Body of pancreas (tissue), 4 donors: Measurements from ENCODE around the gene TEX53. TPM values are rescaled to one million over a fixed set of nuclear protein-coding genes. Genes with fewer than 3 reads are reported as not detected.

Experiments used
- ATAC-seq: fragments of 150-250 bp; one replicate; pipeline ENCODE4 v1.9.1; 2016
- DNase-seq, 4 donors: peaks; one replicate each; pipeline ENCODE4 v3.0.0-alpha.2; 2019
- H3K27ac ChIP-seq, 4 donors: fragments of 200-600 bp; sonication (generic); 1 replicate in 3 of 4; 2 replicates in 1 of 4; pipeline versions ENCODE4 v1.5.1 to v1.6.1; 2016 to 2019; ENCODE audit warnings: mild to moderate bottlenecking in 1 of 4, mixed read lengths in 1 of 4, moderate library complexity in 1 of 4
- H3K27me3 ChIP-seq, 2 donors: fragments of 200-600 bp; sonication (generic); one replicate each; pipeline ENCODE4 v1.6.0; 2016; ENCODE audit warnings: mild to moderate bottlenecking in 1 of 2
- H3K36me3 ChIP-seq, 2 donors: fragments of 200-600 bp; sonication (generic); replicated peaks in 1 of 2; 2 replicates each; pipeline ENCODE4 v1.5.1; 2016; ENCODE audit warnings: low read depth in 2 of 2; ENCODE audit not compliant: insufficient read depth in 1 of 2
- H3K4me1 ChIP-seq: fragments of 200-600 bp; sonication (generic); one replicate; pipeline ENCODE4 v1.6.0; 2016
- H3K4me3 ChIP-seq, 2 donors: fragments of 200-600 bp; sonication (generic); 1 replicate in 1 of 2; 2 replicates in 1 of 2; pipeline ENCODE4 v1.5.1; 2016 to 2019
- H3K9me3 ChIP-seq, 3 donors: fragments of 200-600 bp; sonication (generic); 1 replicate in 2 of 3; 2 replicates in 1 of 3; pipeline ENCODE4 v1.5.1; 2016
- CTCF ChIP-seq, 7 experiments: fragments of 450-650 bp in 4 of 7; fragments of 200-600 bp in 3 of 7; sonication (generic) in 3 of 7; IDR thresholded peaks; one replicate each; pipeline ENCODE4 v1.5.1; 2016 to 2019; ENCODE audit warnings: antibody characterized with exemption in 7 of 7
- POLR2A ChIP-seq, 3 donors: fragments of 450-650 bp; IDR thresholded peaks; one replicate each; pipeline ENCODE4 v1.6.1; 2016; ENCODE audit warnings: antibody characterized with exemption in 3 of 3, mild to moderate bottlenecking in 2 of 3
- WGBS, 2 donors: methylation state at CpG; one replicate each; pipeline ENCODE4 v1.1.5; 2017; 5-methylcytosine and 5-hydroxymethylcytosine counted together
- intact Hi-C: fragments of 100-400 bp; cut with DNase I; formaldehyde crosslinking; loops from one replicate; pipeline ENCODE4 v1.15.1; 2023
- total RNA-seq, 2 donors: library from RNA; depleted of rRNA; stranded (reverse); fragments of >200 nt; gene quantifications; one replicate each; pipeline ENCODE4 v1.1.0, GENCODE V29; 2016

Gene TEX53
- total RNA-seq, 2 donors from 2014 or later: not detected

- Histone ChIP-seq H3K27ac (no peak overlapping the region), H3K27me3 (no peaks in the 10 kb centered on the region), H3K36me3 (no peaks in the 10 kb centered on the region), H3K4me1 (peaks cover 14% of the 10 kb centered on the region), H3K9me3 (no peaks in the 10 kb centered on the region), H3K4me3 (no peak overlapping the region)
- 10 to 11% methylated on average over 1 of the region's 1 CpG for WGBS, 2 donors
- TF ChIP-seq CTCF (IDR thresholded peaks at IDR 0.05) (no peak), POLR2A (IDR thresholded peaks at IDR 0.05) (no peak)
- intact Hi-C loops: no loop called here
- DNase-seq (peak; percentile 38 to 71 (median 60)), ATAC-seq (peak; percentile 74)
Measured at GRCh38 chr9:114671605-114672004, 14.0 kb upstream of the TEX53 start.

GRCh38 chr9:114669961-114670360 is 12.4 kb upstream of the TEX53 start:
- intact Hi-C loops: loop anchor here (10.0 kb wide), 1 partner anchor 345 kb away; no protein-coding TSS in a partner anchor
- TF ChIP-seq POLR2A (IDR thresholded peaks at IDR 0.05): no peak
- no peak for TF ChIP-seq CTCF (IDR thresholded peaks at IDR 0.05)
- Histone ChIP-seq H3K27ac (no peak overlapping the region), H3K36me3 (no peaks in the 10 kb centered on the region), H3K4me1 (peaks cover 14% of the 10 kb centered on the region), H3K27me3 (no peaks in the 10 kb centered on the region), H3K4me3 (no peak overlapping the region), H3K9me3 (no peaks in the 10 kb centered on the region)
- DNase-seq (no peak), ATAC-seq (no peak)

GRCh38 chr9:114668146-114668545 is 10.5 kb upstream of the TEX53 start:
- DNase-seq (no peak), ATAC-seq (no peak)
- TF ChIP-seq CTCF (IDR thresholded peaks at IDR 0.05) (no peak), POLR2A (IDR thresholded peaks at IDR 0.05) (no peak)
- peaks cover 14% of the 10 kb centered on the region for H3K4me1 ChIP-seq
- 83 to 89% methylated on average over 6 of the region's 6 CpGs for WGBS, 2 donors
- intact Hi-C loops: loop anchor here (10.0 kb wide), 1 partner anchor 347 kb away; no protein-coding TSS in a partner anchor
- no peak overlapping the region for H3K4me3 ChIP-seq
- H3K36me3 ChIP-seq: no peaks in the 10 kb centered on the region
- no peak overlapping the region for H3K27ac ChIP-seq
- no peaks in the 10 kb centered on the region for H3K27me3 ChIP-seq
- H3K9me3 ChIP-seq: no peaks in the 10 kb centered on the region

GRCh38 chr9:114666851-114667250 is 9.2 kb upstream of the TEX53 start:
- Histone ChIP-seq H3K36me3 (no peaks in the 10 kb centered on the region), H3K4me1 (peaks cover 10% of the 10 kb centered on the region), H3K9me3 (no peaks in the 10 kb centered on the region), H3K4me3 (no peak overlapping the region), H3K27ac (no peak overlapping the region), H3K27me3 (no peaks in the 10 kb centered on the region)
- ATAC-seq (no peak), DNase-seq (no peak)
- TF ChIP-seq POLR2A (IDR thresholded peaks at IDR 0.05) (no peak), CTCF (IDR thresholded peaks at IDR 0.05) (no peak)
- 72 to 77% methylated on average over 4 of the region's 4 CpGs for WGBS, 2 donors
- intact Hi-C loops: loop anchor here (10.0 kb wide), 1 partner anchor 348 kb away; no protein-coding TSS in a partner anchor

GRCh38 chr9:114666401-114666800 is 8.8 kb upstream of the TEX53 start:
- intact Hi-C loops: loop anchor here (10.0 kb wide), 1 partner anchor 348 kb away; no protein-coding TSS in a partner anchor
- H3K4me1 ChIP-seq: peaks cover 5% of the 10 kb centered on the region
- no peaks in the 10 kb centered on the region for H3K27me3 ChIP-seq
- no peaks in the 10 kb centered on the region for H3K36me3 ChIP-seq
- no peak for DNase-seq
- ATAC-seq: no peak
- no peak overlapping the region for H3K4me3 ChIP-seq
- no peak for TF ChIP-seq POLR2A (IDR thresholded peaks at IDR 0.05)
- TF ChIP-seq CTCF (IDR thresholded peaks at IDR 0.05): no peak
- no peak overlapping the region for H3K27ac ChIP-seq
- 95 to 97% methylated on average over 5 of the region's 5 CpGs for WGBS, 2 donors
- no peaks in the 10 kb centered on the region for H3K9me3 ChIP-seq
